ENCODE results near the gene ABHD8. TPM values are rescaled to one million over a fixed set of nuclear protein-coding genes. Genes with fewer than 3 reads are reported as not detected.

ABHD8 gene
- total and polyA plus RNA-seq, 2 of the 13 experiments (the other 11 are each of a cell fraction or from before 2014, with no cell fraction given): 6.3 to 7.2 TPM

DNA sequence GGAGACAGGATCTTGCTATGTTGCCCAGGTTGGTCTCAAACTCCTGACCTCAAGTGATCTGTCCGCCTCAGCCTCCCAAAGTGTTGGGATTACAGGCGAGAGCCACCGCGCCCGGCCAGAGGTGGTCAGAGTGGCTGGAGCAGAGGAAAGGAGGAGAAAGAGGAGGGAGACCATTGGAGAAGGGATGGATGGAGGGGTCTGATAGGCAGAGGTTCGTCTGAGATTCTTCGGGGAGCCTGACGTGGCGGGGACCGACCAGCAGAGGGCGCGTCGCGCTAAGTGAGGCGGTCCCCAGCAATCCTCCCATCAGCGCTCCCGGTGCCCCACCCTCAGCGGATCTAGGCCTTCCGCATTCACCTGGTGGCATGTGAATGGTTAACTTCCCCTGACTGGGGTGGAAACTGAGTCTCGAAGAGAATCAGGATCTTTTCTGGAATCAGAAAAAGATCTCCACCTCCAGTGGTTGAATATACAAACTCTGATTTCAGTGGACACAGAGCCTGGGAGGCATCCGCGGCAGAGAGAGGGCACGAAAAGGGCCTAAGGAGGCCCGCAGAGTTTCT, 43.0 kb upstream of the ABHD8 start (continued):
- TF ChIP-seq AKAP8 (CRISPR knock-in tag; IDR thresholded peaks at IDR 0.05) (no peak), ZMYM3 (CRISPR knock-in tag; IDR thresholded peaks at IDR 0.05) (no peak; the same call in 1 of the 2 replicates), XBP1 (CRISPR knock-in tag; IDR thresholded peaks at IDR 0.05) (no peak), NFYC (CRISPR knock-in tag; IDR thresholded peaks at IDR 0.05) (peak; percentile 26; the same call in 1 of the 2 replicates), SETDB1 (CRISPR knock-in tag; IDR thresholded peaks at IDR 0.05; ENCODE audit: borderline replicate concordance) (no peak), EHMT2 (IDR thresholded peaks at IDR 0.05; ENCODE audit: borderline replicate concordance, low read depth, low read length) (no peak), CC2D1A (CRISPR knock-in tag; IDR thresholded peaks at IDR 0.05) (no peak), ZIK1 (CRISPR knock-in tag; IDR thresholded peaks at IDR 0.05; ENCODE audit: borderline replicate concordance, low read depth) (no peak), CENPT (CRISPR knock-in tag; IDR thresholded peaks at IDR 0.05; ENCODE audit: low read depth) (no peak), CHD4 (IDR thresholded peaks at IDR 0.05; ENCODE audit: borderline replicate concordance, low read length) (no peak), HES4 (CRISPR knock-in tag; IDR thresholded peaks at IDR 0.05; ENCODE audit: borderline replicate concordance) (no peak), ZFP36L1 (CRISPR knock-in tag; IDR thresholded peaks at IDR 0.05) (no peak), ARNT2 (CRISPR knock-in tag; IDR thresholded peaks at IDR 0.05; ENCODE audit: low read depth) (no peak), MYC (CRISPR knock-in tag; IDR thresholded peaks at IDR 0.05; ENCODE audit: borderline replicate concordance) (no peak), KDM3A (CRISPR knock-in tag; IDR thresholded peaks at IDR 0.05; ENCODE audit: low read depth) (no peak), ZNF589 (CRISPR knock-in tag; conservative IDR thresholded peaks at IDR 0.05) (no peak)
- TF ChIP-seq, protein P1, sequence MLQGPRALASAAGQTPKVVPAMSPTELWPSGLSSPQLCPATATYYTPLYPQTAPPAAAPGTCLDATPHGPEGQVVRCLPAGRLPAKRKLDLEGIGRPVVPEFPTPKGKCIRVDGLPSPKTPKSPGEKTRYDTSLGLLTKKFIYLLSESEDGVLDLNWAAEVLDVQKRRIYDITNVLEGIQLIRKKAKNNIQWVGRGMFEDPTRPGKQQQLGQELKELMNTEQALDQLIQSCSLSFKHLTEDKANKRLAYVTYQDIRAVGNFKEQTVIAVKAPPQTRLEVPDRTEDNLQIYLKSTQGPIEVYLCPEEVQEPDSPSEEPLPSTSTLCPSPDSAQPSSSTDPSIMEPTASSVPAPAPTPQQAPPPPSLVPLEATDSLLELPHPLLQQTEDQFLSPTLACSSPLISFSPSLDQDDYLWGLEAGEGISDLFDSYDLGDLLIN (CRISPR knock-in tag; IDR thresholded peaks at IDR 0.05; ENCODE audit: borderline replicate concordance): no peak
- TF ChIP-seq, protein P2, sequence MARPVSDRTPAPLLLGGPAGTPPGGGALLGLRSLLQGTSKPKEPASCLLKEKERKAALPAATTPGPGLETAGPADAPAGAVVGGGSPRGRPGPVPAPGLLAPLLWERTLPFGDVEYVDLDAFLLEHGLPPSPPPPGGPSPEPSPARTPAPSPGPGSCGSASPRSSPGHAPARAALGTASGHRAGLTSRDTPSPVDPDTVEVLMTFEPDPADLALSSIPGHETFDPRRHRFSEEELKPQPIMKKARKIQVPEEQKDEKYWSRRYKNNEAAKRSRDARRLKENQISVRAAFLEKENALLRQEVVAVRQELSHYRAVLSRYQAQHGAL (CRISPR knock-in tag; IDR thresholded peaks at IDR 0.05; ENCODE audit: not compliant biosample characterization): no peak
- TF ChIP-seq, protein P3, sequence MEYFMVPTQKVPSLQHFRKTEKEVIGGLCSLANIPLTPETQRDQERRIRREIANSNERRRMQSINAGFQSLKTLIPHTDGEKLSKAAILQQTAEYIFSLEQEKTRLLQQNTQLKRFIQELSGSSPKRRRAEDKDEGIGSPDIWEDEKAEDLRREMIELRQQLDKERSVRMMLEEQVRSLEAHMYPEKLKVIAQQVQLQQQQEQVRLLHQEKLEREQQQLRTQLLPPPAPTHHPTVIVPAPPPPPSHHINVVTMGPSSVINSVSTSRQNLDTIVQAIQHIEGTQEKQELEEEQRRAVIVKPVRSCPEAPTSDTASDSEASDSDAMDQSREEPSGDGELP (IDR thresholded peaks at IDR 0.05; ENCODE audit: borderline replicate concordance, low read depth): no peak
- TF ChIP-seq, protein P4, sequence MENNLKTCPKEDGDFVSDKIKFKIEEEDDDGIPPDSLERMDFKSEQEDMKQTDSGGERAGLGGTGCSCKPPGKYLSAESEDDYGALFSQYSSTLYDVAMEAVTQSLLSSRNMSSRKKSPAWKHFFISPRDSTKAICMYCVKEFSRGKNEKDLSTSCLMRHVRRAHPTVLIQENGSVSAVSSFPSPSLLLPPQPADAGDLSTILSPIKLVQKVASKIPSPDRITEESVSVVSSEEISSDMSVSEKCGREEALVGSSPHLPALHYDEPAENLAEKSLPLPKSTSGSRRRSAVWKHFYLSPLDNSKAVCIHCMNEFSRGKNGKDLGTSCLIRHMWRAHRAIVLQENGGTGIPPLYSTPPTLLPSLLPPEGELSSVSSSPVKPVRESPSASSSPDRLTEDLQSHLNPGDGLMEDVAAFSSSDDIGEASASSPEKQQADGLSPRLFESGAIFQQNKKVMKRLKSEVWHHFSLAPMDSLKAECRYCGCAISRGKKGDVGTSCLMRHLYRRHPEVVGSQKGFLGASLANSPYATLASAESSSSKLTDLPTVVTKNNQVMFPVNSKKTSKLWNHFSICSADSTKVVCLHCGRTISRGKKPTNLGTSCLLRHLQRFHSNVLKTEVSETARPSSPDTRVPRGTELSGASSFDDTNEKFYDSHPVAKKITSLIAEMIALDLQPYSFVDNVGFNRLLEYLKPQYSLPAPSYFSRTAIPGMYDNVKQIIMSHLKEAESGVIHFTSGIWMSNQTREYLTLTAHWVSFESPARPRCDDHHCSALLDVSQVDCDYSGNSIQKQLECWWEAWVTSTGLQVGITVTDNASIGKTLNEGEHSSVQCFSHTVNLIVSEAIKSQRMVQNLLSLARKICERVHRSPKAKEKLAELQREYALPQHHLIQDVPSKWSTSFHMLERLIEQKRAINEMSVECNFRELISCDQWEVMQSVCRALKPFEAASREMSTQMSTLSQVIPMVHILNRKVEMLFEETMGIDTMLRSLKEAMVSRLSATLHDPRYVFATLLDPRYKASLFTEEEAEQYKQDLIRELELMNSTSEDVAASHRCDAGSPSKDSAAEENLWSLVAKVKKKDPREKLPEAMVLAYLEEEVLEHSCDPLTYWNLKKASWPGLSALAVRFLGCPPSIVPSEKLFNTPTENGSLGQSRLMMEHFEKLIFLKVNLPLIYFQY (CRISPR knock-in tag; IDR thresholded peaks at IDR 0.05; ENCODE audit: borderline replicate concordance): no peak
- TF ChIP-seq, protein P5, sequence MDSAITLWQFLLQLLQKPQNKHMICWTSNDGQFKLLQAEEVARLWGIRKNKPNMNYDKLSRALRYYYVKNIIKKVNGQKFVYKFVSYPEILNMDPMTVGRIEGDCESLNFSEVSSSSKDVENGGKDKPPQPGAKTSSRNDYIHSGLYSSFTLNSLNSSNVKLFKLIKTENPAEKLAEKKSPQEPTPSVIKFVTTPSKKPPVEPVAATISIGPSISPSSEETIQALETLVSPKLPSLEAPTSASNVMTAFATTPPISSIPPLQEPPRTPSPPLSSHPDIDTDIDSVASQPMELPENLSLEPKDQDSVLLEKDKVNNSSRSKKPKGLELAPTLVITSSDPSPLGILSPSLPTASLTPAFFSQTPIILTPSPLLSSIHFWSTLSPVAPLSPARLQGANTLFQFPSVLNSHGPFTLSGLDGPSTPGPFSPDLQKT (CRISPR knock-in tag; IDR thresholded peaks at IDR 0.05; ENCODE audit: borderline replicate concordance): no peak
